Limb (tissue), 2 donors: ENCODE results near the gene SMYD3.

Experiments
- DNase-seq, 2 donors: peaks; one replicate each; pipeline ENCODE4 v3.0.0-alpha.2; 2016; ENCODE audit errors: extremely low spot score in 2 of 2

SMYD3 gene

GRCh38 chr1:246280551-246280950, 226.5 kb downstream of the SMYD3 start:
- peak; percentile 32 to 35 for DNase-seq

- no peak for DNase-seq
Measured at GRCh38 chr1:246279402-246279801, 227.7 kb downstream of the SMYD3 start.

- no peak for DNase-seq
Measured at GRCh38 chr1:246278371-246278770, 228.7 kb downstream of the SMYD3 start.

- no peak for DNase-seq
Measured at GRCh38 chr1:246275036-246275435, 232.0 kb downstream of the SMYD3 start.

GRCh38 chr1:246274186-246274585, 232.9 kb downstream of the SMYD3 start:
- DNase-seq, result peak in 1 of 2 donors; percentile 32

GRCh38 chr1:246271516-246271915, 235.6 kb downstream of the SMYD3 start:
- DNase-seq, result no peak

- DNase-seq, result no peak
Measured at GRCh38 chr1:246270236-246270635, 236.8 kb downstream of the SMYD3 start.

- no peak for DNase-seq
Measured at GRCh38 chr1:246269466-246269865, 237.6 kb downstream of the SMYD3 start.

- DNase-seq, result no peak
Measured at GRCh38 chr1:246267896-246268295, 239.2 kb downstream of the SMYD3 start.

- DNase-seq, result no peak
Measured at GRCh38 chr1:246267426-246267825, 239.7 kb downstream of the SMYD3 start.

GRCh38 chr1:246265481-246265880, 241.6 kb downstream of the SMYD3 start:
- DNase-seq, result no peak

- DNase-seq, result no peak
Measured at GRCh38 chr1:246262281-246262680, 244.8 kb downstream of the SMYD3 start.

- DNase-seq, result no peak
Measured at GRCh38 chr1:246261639-246262038, 245.4 kb downstream of the SMYD3 start.

- no peak for DNase-seq
Measured at GRCh38 chr1:246258250-246258649, 248.8 kb downstream of the SMYD3 start.

- DNase-seq, result no peak
Measured at GRCh38 chr1:246255773-246256172, 251.3 kb downstream of the SMYD3 start.

GRCh38 chr1:246254854-246255253, 252.2 kb downstream of the SMYD3 start:
- DNase-seq, result no peak

- DNase-seq, result no peak
Measured at GRCh38 chr1:246246430-246246829, 260.6 kb downstream of the SMYD3 start.

- no peak for DNase-seq
Measured at GRCh38 chr1:246245541-246245940, 261.5 kb downstream of the SMYD3 start.

- no peak for DNase-seq
Measured at GRCh38 chr1:246232126-246232525, 275.0 kb downstream of the SMYD3 start.

GRCh38 chr1:246226041-246226440, 281.0 kb downstream of the SMYD3 start:
- no peak for DNase-seq

- no peak for DNase-seq
Measured at GRCh38 chr1:246221485-246222255, 285.4 kb downstream of the SMYD3 start.

- DNase-seq, result no peak
Measured at GRCh38 chr1:246220495-246221065, 286.5 kb downstream of the SMYD3 start.

- DNase-seq, result no peak
Measured at GRCh38 chr1:246219508-246220030, 287.5 kb downstream of the SMYD3 start.
